PFSK-1 (cell line): ENCODE measurements around the gene PRKAR1B.

ENCODE experiments used
- FOXP2 ChIP-seq: optimal IDR thresholded peaks from 2 replicates; pipeline ENCODE3; 2011; ENCODE audit warnings: borderline replicate concordance, control low read depth, inconsistent platforms; ENCODE audit not compliant: insufficient read depth; ENCODE audit errors: extremely low read length, extremely low read depth
- POLR2AphosphoS5 ChIP-seq: IDR thresholded peaks from 2 replicates; pipeline ENCODE4 v1.6.1; 2012; ENCODE audit warnings: low read depth, mild to moderate bottlenecking, control low read depth, low read length, moderate library complexity
- REST ChIP-seq, 2 experiments: IDR thresholded peaks; 2 replicates each; pipeline versions ENCODE4 v1.6.1 to v1.8.0; 2011 to 2012; ENCODE audit warnings: low read depth in 2 of 2, low read length in 2 of 2, control low read depth in 1 of 2, inconsistent platforms in 1 of 2, mild to moderate bottlenecking in 1 of 2, moderate library complexity in 1 of 2; ENCODE audit not compliant: insufficient read depth in 1 of 2
- SIN3A ChIP-seq: IDR thresholded peaks from 2 replicates; pipeline ENCODE4 v1.6.1; 2012; ENCODE audit warnings: mild to moderate bottlenecking, low read length, moderate library complexity, borderline replicate concordance; ENCODE audit not compliant: insufficient read depth
- TAF1 ChIP-seq: IDR thresholded peaks from 2 replicates; pipeline ENCODE4 v1.6.1; 2012; ENCODE audit warnings: low read length, control low read depth, borderline replicate concordance; ENCODE audit not compliant: insufficient read depth

Gene PRKAR1B

DNA sequence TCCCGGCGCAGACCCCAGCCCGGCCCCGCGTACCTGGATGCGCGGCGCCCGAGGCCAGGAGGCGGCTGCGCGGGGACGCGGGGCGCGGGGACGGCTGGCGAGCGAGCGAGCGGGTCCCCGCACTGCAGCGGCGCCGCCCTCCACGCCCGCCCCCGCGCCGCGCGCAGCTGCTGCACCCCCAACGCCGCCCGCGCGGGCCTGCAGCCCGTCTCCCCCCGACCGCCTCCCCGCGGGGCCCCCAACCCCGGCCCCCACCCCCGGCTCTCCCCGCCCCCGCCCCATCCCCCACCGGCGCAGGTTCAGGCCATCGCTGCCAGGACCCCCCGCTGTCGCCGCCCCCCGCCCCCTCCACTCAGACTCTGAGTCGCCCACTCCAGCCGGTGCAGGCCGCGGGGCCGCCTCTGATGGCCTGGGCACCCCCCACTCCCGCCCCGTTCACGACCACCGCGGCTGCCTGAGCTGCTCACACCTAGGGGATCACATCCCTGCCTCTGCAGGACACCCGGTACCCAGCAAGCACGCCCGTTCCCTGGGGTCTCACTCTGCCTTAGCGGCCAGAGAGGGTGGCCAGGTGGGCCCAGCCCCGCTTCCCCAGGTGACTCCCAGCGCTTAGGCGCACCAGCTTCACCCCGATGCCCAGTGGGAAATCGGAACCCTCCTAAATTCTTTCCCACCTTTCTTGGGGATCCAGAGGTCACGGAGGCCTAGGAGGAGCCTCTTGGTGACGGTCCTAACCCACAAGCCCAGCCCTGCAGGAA lies 14.5 kb downstream of the PRKAR1B start:
- TF ChIP-seq POLR2AphosphoS5 (no peak), SIN3A (no peak), TAF1 (no peak), REST (IDR thresholded peaks at IDR 0.05; ENCODE audit: insufficient read depth in 1 of 2, low read depth in 2 of 2, low read length in 2 of 2) (no peak), FOXP2 (no peak)

DNA sequence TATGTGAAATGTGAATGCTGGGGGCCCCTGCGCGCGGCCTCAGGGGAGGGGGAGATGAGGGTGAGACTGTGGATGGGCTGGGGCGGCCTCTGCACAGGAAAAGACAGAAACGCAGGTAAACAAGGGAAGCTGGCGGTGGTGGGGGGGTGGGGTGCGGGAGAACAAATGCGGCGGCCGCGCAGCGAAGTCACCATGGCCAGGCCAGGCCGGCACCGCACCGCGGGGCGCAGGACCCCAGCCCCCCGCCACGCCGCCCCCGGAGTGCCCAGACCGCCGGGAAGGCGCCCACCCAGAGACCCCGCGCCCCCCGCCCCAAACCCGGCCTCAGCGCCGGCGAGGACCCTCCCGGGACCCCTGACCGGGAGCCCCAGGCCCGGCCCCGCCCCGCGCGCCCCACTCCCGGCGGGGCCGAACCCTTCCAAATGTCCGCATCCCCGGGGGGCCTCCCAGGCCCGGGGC lies 15.1 kb downstream of the PRKAR1B start:
- no peak for TF ChIP-seq TAF1
- no peak for TF ChIP-seq FOXP2
- TF ChIP-seq SIN3A = no peak
- TF ChIP-seq REST (IDR thresholded peaks at IDR 0.05; ENCODE audit: insufficient read depth in 1 of 2, low read depth in 2 of 2, low read length in 2 of 2) = no peak
- no peak for TF ChIP-seq POLR2AphosphoS5

DNA sequence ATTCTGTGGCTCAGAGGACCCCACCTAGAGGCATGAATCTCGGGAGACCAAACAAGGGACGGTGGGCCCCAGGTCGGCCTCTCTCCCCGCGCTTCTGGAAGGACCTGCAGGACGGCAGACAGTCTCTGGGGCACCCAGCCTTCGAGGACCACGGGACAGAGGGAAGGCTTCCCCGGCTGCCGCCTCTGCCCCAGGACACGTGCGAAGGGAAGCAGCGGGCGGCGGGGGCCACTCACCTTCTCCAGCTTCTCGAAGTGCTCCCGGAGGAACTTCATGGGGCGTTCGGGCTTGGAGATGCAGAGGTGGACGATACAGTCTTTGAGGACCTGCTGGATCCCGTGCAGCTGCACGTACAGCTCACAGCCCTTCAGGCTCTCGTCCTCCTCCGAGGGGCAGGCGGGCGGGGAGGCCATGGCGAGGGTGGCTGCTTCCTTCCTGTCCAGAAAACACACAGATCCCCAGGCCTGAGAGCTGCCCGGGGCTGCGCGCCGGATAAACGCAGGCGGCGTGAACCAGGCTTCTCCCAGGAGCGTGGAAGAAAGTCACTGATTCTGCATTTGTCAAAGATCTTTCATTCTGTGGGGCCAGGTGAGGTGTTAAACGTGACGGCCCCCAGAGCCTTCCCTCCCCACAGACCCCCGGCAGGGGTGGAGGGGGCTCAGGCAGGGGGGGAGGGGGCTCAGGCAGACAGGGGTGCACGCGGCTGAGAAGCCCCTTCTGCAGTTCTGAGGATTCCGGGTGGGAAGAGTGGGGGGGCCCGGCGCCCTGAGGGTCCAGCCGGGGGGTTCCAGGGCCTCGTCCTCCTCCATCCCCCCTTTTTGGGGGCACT lies 15.8 kb downstream of the PRKAR1B start:
- TF ChIP-seq FOXP2 = no peak

DNA sequence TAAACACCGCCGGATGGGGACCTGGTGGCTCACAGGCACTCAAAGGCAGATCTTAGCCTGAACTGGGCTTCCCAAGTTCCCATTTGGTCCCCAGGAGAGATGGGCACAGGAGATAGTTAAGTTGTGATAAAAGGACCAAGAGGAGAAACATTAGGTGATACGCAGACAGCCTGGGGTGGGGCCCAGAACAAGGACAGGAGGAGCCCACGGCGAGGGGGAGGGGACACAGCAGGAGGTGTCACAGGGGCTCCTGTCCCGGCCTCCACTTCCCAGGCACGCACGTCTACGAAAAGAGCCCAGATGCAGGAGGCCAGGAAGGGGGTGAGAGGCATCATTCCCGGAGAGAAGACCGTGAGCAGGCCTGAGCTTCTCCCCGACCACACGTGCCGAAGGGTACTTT lies 16.9 kb downstream of the PRKAR1B start:
- no peak for TF ChIP-seq REST (IDR thresholded peaks at IDR 0.05; ENCODE audit: insufficient read depth in 1 of 2, low read depth in 2 of 2, low read length in 2 of 2)
- no peak for TF ChIP-seq POLR2AphosphoS5
- TF ChIP-seq SIN3A = no peak
- TF ChIP-seq FOXP2 = no peak
- no peak for TF ChIP-seq TAF1

DNA sequence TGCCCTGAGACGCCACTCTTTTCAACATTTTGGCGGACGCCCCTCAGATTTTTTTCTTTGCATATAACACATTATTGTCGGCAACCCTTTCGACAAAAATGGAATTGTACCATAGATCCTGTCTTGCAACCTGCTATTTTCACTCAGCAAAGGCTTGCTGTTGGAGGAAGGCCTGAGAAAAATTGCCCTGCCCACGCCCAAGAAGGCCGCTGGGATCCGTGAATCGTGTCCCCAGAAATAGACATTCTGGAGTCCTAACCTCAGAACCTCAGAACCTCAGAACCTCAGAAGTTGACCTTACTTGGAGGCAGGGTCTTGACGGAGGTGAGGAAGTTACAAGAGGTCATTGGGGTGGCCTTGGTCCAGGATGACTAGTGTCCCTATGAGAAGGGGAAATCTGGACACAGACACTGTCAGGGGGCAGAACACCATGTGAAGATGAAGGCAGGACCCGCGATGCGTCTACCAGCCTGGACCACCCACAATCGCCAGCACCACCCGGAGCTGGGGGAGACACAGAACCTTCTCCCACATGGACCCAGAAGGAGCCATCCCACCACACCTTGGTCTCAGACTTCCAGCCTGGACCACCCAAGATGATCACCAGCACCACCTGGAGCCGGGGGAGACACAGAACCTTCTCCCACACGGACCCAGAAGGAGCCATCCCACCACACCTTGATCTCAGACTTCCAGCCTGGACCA lies 19.6 kb downstream of the PRKAR1B start:
- no peak for TF ChIP-seq REST (IDR thresholded peaks at IDR 0.05; ENCODE audit: insufficient read depth in 1 of 2, low read depth in 2 of 2, low read length in 2 of 2)
- no peak for TF ChIP-seq FOXP2
- TF ChIP-seq POLR2AphosphoS5 = no peak
- TF ChIP-seq SIN3A = no peak
- TF ChIP-seq TAF1 = no peak
